NCI-H460 (cell line): ENCODE data around the gene ZNF860. TPM values are rescaled to one million over a fixed set of nuclear protein-coding genes. Genes with fewer than 3 reads are reported as not detected.

Experiments
- DNase-seq: peaks from one replicate; pipeline ENCODE4 v3.0.0-alpha.2; 2016; ENCODE audit warnings: low read depth; ENCODE audit errors: extremely low read depth
- total RNA-seq: library from RNA; depleted of rRNA; stranded (reverse); fragments of >200 nt; shearing (Covaris generic); gene quantifications from 2 replicates; pipeline ENCODE4 v1.2.3, GENCODE V29; 2014

ZNF860 gene
- total RNA-seq, 1 experiment from 2014 or later, result 0.10 TPM

- no peak for DNase-seq
These were observed 21.4 kb upstream of the ZNF860 start for GRCh38 chr3:31959951-31960792.

GRCh38 chr3:31960793-31961431 is 20.6 kb upstream of the ZNF860 start:
- DNase-seq, result no peak

GRCh38 chr3:31962801-31963205 is 18.7 kb upstream of the ZNF860 start:
- no peak for DNase-seq

GRCh38 chr3:31966978-31967591 is 14.5 kb upstream of the ZNF860 start:
- DNase-seq, result no peak

- no peak for DNase-seq
These were observed 14.0 kb upstream of the ZNF860 start for GRCh38 chr3:31967592-31967991.

GRCh38 chr3:31968369-31968926 is 13.1 kb upstream of the ZNF860 start:
- no peak for DNase-seq

GRCh38 chr3:31968927-31969418 is 12.6 kb upstream of the ZNF860 start:
- no peak for DNase-seq

- no peak for DNase-seq
These were observed 9.9 kb upstream of the ZNF860 start for GRCh38 chr3:31971607-31972006.

GRCh38 chr3:31973081-31973480 is 8.5 kb upstream of the ZNF860 start:
- no peak for DNase-seq

GRCh38 chr3:31973837-31974236 is 7.7 kb upstream of the ZNF860 start:
- no peak for DNase-seq

- no peak for DNase-seq
These were observed 7.1 kb upstream of the ZNF860 start for GRCh38 chr3:31974471-31974870.

GRCh38 chr3:31974964-31975363 is 6.6 kb upstream of the ZNF860 start:
- DNase-seq, result no peak

- no peak for DNase-seq
These were observed 5.2 kb upstream of the ZNF860 start for GRCh38 chr3:31976302-31976701.

- no peak for DNase-seq
These were observed 3.8 kb upstream of the ZNF860 start for GRCh38 chr3:31977736-31978135.

GRCh38 chr3:31978553-31978952 is 3.0 kb upstream of the ZNF860 start:
- DNase-seq, result no peak

- DNase-seq, result no peak
These were observed 2.4 kb upstream of the ZNF860 start for GRCh38 chr3:31979001-31979697.

GRCh38 chr3:31980530-31981205 is 882 bp upstream of the ZNF860 start:
- DNase-seq, result no peak

GRCh38 chr3:31984321-31984720 is 2.8 kb downstream of the ZNF860 start:
- no peak for DNase-seq

GRCh38 chr3:31985831-31986230 is 4.3 kb downstream of the ZNF860 start:
- DNase-seq, result no peak

GRCh38 chr3:31988271-31988670 is 6.7 kb downstream of the ZNF860 start:
- no peak for DNase-seq
